ENCODE measurements around the gene POU2F1.

POU2F1 gene

DNA sequence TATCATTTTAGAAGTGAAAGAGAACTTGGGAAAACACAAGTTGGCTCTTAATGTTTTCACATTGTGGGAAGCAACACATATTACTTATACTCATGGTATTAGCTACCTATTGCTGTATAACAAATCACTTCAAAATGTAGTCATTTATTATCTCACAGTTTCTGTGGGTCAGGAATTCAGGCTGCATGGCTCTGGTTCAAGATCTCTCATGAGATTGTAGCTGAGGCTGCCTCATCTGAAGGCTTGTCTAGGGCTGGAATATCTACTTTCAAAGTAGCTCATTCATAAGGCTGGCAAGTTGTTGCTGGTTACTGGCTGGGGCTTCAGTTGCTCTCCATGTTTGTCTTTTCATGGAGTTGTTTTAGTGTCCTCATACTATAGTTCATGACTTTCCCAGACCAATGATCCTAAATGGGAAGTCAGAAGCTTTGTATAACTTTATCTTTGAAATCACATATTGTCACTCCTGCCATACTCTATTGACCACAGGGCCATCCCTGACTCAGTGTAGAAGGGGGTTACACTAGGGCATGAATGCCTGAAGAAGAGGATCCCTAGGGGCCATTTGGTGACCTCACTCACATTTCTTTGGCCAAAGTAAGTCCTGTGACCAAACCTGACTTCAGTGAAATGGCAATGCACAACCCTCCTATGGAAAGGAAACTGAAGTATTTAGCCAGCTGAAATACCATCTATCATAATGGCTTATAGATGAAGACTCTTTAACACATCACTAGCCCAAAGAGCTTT lies 37.9 kb upstream of the POU2F1 start:
- no peak for TF ChIP-seq CTCF (IDR thresholded peaks at IDR 0.05; ENCODE audit: low read depth, low read length, missing control alignments)
- in situ Hi-C loops (cut with HindIII; ENCODE audit: low sequenced_read_pairs): no loop called here
- no peak for DNase-seq (ENCODE audit: low read depth)
- H3K4me3 ChIP-seq (ENCODE audit: low read depth, low read length): no peak overlapping the region

- in situ Hi-C loops (cut with HindIII; ENCODE audit: low sequenced_read_pairs): no loop called here
- TF ChIP-seq CTCF (IDR thresholded peaks at IDR 0.05; ENCODE audit: low read depth, low read length, missing control alignments): no peak
- no peak for DNase-seq (ENCODE audit: low read depth)
- H3K4me3 ChIP-seq (ENCODE audit: low read depth, low read length): no peak overlapping the region
Measured at GRCh38 chr1:167184081-167184480, 36.6 kb upstream of the POU2F1 start.

DNA sequence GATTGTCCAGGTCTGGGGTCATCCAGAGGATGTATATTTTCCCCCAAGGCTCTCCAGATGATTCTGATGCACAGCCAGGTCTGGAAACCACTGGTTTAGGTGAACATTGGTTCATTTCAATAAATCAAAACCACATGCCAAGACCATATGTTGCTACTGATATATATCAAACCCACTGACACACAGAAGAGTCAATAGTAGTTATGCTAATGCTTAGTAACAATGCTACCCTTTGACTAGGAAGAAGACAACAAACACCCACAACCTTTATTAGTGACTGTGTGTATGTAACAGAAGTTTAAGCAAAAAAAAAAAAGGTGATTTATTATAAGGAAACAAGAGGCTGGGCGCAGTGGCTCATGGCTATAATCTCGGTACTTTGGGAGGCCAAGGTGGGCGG lies 35.6 kb upstream of the POU2F1 start:
- TF ChIP-seq CTCF (IDR thresholded peaks at IDR 0.05; ENCODE audit: low read depth, low read length, missing control alignments): no peak
- in situ Hi-C loops (cut with HindIII; ENCODE audit: low sequenced_read_pairs): no loop called here
- no peak overlapping the region for H3K4me3 ChIP-seq (ENCODE audit: low read depth, low read length)
- DNase-seq (ENCODE audit: low read depth): no peak

DNA sequence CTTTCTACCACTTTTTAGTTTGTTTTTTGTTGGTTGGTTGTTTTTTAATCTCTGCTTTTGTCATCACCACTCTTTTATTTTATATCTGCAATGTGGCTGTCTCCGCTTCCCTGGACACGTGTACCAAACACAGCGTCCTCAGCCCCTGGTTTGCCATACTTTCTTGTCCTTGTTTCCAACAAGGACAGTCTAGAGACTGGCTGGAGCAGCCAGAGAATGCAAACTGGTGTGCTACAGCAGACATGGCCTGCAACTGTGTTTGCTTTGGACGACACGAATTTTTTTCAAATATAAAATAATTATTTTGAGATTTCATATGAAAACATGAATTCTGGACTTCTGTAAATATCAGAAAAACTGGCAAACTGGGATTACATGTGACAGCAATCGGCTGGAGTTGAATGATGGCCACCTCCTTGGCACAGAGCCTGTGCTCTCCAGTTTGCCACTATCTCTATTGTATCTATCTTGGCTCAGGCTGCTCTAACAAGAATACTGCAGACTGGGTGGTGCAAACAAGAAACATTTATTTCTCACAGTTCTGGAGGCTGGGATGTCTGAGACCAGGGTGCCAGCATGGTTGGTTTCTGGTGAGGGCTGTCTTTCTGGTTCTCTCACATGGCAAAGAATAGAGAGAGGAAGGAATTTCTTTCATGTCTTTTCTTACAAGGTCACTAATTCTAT lies 34.6 kb upstream of the POU2F1 start:
- no peak for TF ChIP-seq CTCF (IDR thresholded peaks at IDR 0.05; ENCODE audit: low read depth, low read length, missing control alignments)
- no peak overlapping the region for H3K4me3 ChIP-seq (ENCODE audit: low read depth, low read length)
- no peak for DNase-seq (ENCODE audit: low read depth)
- in situ Hi-C loops (cut with HindIII; ENCODE audit: low sequenced_read_pairs): no loop called here

- in situ Hi-C loops (cut with HindIII; ENCODE audit: low sequenced_read_pairs): no loop called here
- no peak for DNase-seq (ENCODE audit: low read depth)
- TF ChIP-seq CTCF (IDR thresholded peaks at IDR 0.05; ENCODE audit: low read depth, low read length, missing control alignments): no peak
- no peak overlapping the region for H3K4me3 ChIP-seq (ENCODE audit: low read depth, low read length)
Measured at GRCh38 chr1:167186771-167187170, 33.9 kb upstream of the POU2F1 start.

DNA sequence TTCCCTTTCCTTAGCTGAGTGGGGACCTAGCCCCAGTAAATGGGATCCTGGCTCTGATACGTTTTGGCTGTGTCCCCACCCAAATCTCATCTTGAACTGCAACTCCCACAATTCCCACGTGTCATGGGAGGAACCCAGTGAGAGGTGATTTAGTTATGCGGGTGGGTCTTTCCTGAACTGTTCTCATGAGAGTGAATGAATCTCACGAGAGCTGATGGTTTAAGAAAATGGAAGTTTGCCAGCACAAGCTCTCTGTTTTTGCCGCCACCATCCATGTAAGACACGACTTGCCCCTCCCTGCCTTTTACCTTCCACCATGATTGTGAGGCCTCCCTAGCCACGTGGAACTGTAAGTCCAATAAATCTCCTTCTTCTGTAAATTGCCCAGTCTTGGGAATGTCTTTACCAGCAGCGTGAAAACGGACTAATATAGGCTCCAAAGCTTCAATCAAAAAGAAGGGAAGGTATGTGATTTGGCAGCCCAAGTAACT lies 29.9 kb upstream of the POU2F1 start:
- no peak for TF ChIP-seq CTCF (IDR thresholded peaks at IDR 0.05; ENCODE audit: low read depth, low read length, missing control alignments)
- no peak for DNase-seq (ENCODE audit: low read depth)
- in situ Hi-C loops (cut with HindIII; ENCODE audit: low sequenced_read_pairs): no loop called here
- no peak overlapping the region for H3K4me3 ChIP-seq (ENCODE audit: low read depth, low read length)

Measured in astrocyte of the cerebellum (primary cell).